Skeletal muscle satellite cell (primary cell): Measurements from ENCODE around the gene DNASE2B.
A peak's percentile ranks its signal among the peaks of the same experiment; 100 is the strongest.

ENCODE experiments used
- H3K27me3 ChIP-seq: 2 replicates; pipeline ENCODE4 v1.7.0; 2013; ENCODE audit warnings: low read length; ENCODE audit not compliant: control insufficient read depth, insufficient read depth
- H3K36me3 ChIP-seq: 2 replicates; pipeline ENCODE4 v1.7.0; 2013; ENCODE audit warnings: mild to moderate bottlenecking, control low read depth, low read length; ENCODE audit not compliant: insufficient read depth
- H3K4me1 ChIP-seq: 2 replicates; pipeline ENCODE4 v1.7.0; 2013; ENCODE audit warnings: low read length; ENCODE audit not compliant: control insufficient read depth, insufficient read depth
- H3K4me2 ChIP-seq: 2 replicates; pipeline ENCODE4 v1.7.0; 2013; ENCODE audit warnings: mild to moderate bottlenecking, low read length
- H3K4me3 ChIP-seq: 2 replicates; pipeline ENCODE4 v1.7.0; 2013; ENCODE audit warnings: low read length
- H3K9ac ChIP-seq: 2 replicates; pipeline ENCODE4 v1.7.0; 2013; ENCODE audit warnings: mild to moderate bottlenecking, low read depth, low read length, moderate library complexity
- H3K9me3 ChIP-seq: replicated peaks from 2 replicates; pipeline ENCODE4 v1.7.0; 2013; ENCODE audit warnings: mild to moderate bottlenecking, control low read depth, low read length

DNASE2B gene

DNA sequence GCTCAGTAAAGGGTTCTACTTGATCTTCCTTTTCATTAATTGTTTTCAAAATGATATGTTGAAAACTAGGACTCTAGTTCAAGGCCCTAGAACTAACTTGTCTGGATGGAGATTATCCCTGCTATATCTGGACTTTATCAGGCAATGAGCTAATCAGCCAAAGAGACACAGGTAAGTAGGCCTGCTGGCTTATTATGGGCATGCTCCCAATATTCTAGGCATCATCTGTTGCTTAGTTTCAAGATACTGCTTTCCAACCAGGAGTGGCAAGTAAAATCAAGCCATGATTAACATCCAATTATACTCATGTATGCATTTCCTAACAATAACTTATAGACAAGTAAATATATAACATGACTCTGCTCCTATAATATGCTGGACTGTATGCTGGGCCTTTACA is 4.2 kb downstream of the DNASE2B start:
- Histone ChIP-seq H3K4me1 (peaks cover 5% of the 10 kb centered on the region), H3K4me3 (no peak overlapping the region), H3K9ac (no peak overlapping the region), H3K9me3 (no peaks in the 10 kb centered on the region), H3K36me3 (no peaks in the 10 kb centered on the region), H3K4me2 (no peak overlapping the region), H3K27me3 (no peaks in the 10 kb centered on the region)

DNA sequence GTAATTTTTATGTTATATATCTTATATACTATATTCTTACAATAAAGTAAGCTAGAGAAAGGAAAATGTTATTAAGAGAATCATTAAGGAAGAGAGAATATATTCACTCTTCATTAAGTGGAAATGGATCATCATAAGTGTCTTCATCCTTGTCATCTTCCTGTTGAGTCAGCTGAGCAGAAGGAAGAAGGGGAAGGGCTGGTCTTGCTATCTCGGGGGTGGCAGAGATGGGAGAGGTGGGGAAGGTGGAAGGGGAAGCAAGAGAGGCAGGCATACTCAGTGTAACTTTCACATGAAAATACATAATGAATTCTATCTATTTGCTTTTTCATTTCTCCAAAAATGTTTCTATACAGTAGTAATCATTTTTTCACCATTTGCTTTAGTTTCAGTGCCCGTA is 5.1 kb downstream of the DNASE2B start:
- H3K36me3 ChIP-seq: no peaks in the 10 kb centered on the region
- no peak overlapping the region for H3K4me3 ChIP-seq
- peaks cover 10% of the 10 kb centered on the region for H3K4me1 ChIP-seq
- H3K9me3 ChIP-seq: no peaks in the 10 kb centered on the region
- no peak overlapping the region for H3K4me2 ChIP-seq
- H3K9ac ChIP-seq: no peak overlapping the region
- H3K27me3 ChIP-seq: no peaks in the 10 kb centered on the region

DNA sequence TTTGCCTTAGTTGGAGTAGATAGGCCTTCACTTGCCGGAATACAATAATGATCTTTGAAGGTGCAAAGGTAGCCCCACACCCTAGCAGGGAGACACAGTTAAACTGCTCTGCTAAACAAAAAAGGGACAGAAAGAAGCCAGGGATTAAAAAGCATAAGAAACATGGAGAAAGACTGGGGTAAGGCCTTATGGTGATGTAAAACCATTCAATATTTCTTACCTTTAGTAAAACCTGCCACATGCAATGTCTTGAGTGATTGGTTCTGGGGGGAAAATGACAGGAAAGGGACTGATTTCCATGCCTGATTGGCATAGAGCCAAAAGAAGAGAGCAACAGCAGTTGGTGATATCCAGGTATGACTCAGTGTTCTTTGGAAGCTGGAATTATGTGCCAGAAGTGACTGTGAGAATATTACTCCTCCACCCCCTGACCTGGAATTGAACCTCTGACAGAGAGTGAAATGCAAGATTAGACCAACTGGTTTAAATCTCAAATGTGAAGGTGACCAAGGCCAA is 8.1 kb downstream of the DNASE2B start:
- no peaks in the 10 kb centered on the region for H3K36me3 ChIP-seq
- no peaks in the 10 kb centered on the region for H3K27me3 ChIP-seq
- no peak overlapping the region for H3K4me2 ChIP-seq
- H3K9ac ChIP-seq: no peak overlapping the region
- H3K4me1 ChIP-seq: peaks cover 10% of the 10 kb centered on the region
- no peaks in the 10 kb centered on the region for H3K9me3 ChIP-seq
- no peak overlapping the region for H3K4me3 ChIP-seq

DNA sequence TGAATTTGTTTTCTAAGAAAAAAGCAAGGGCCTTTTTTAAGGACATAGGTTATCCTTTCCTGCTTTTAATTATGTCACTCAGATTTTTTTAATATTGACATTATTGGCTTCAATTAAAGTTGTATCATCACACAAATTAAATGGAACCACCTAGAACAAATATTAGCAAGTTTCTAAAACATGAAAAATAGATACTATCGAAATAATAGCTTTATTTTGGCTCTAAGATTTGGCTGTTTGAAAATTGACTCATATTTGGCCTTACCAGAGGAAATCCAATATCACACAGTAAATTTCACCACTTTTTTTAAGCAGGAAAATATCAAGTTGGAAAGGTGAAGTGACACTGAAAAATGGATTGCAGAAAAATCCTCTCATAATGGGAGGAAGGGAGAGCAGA is 9.2 kb downstream of the DNASE2B start:
- no peaks in the 10 kb centered on the region for H3K36me3 ChIP-seq
- H3K27me3 ChIP-seq: no peaks in the 10 kb centered on the region
- peak overlapping the region; percentile 40 for H3K4me2 ChIP-seq
- H3K9ac ChIP-seq: no peak overlapping the region
- H3K9me3 ChIP-seq: no peaks in the 10 kb centered on the region
- H3K4me1 ChIP-seq: peaks cover 13% of the 10 kb centered on the region
- no peak overlapping the region for H3K4me3 ChIP-seq

DNA sequence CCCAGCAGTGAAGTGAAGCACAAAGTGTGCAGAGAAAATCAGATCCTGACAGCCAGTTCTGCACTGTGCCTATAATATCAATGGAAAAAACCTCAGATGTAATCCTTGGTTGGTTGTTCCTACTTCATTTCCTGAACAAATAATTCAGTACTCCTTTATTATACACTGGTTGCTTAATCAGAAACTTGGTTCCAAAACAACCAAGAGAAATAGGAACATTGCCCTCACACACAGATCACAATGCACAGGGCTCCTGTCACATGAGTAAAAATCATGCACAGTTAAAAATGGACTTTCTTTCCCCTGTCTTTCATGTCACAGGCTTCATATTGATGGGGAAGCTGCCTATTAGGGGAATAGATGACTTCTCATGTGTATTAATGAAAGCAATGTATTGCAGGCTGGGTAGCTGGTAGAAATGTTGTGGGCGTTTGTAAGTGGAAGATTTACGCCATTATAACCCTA is 9.7 kb downstream of the DNASE2B start:
- no peaks in the 10 kb centered on the region for H3K9me3 ChIP-seq
- no peaks in the 10 kb centered on the region for H3K27me3 ChIP-seq
- H3K36me3 ChIP-seq: no peaks in the 10 kb centered on the region
- peak overlapping the region; percentile 40 for H3K4me2 ChIP-seq
- H3K4me3 ChIP-seq: no peak overlapping the region
- peaks cover 17% of the 10 kb centered on the region for H3K4me1 ChIP-seq
- H3K9ac ChIP-seq: no peak overlapping the region

DNA sequence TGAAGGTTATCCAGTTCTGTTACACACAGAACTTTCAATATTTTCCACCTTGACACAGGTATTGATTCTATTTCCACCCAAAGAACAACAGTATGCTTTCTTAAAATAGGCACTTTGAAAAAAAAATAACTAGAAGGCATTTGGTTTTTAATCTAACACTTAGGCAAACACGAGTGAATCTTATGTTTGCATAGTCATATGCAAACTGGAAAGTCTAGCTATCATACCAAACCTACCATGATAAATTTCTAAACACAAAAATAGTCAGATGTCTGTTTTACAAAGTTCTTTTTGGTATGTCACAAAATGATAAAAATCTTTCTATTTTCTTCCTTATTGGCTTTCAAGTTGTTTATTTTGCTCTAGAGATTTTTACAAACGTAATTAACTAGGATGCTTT is 11.6 kb downstream of the DNASE2B start:
- no peaks in the 10 kb centered on the region for H3K36me3 ChIP-seq
- H3K9me3 ChIP-seq: no peaks in the 10 kb centered on the region
- no peak overlapping the region for H3K4me2 ChIP-seq
- no peaks in the 10 kb centered on the region for H3K27me3 ChIP-seq
- no peak overlapping the region for H3K9ac ChIP-seq
- peaks cover 18% of the 10 kb centered on the region for H3K4me1 ChIP-seq
- no peak overlapping the region for H3K4me3 ChIP-seq

DNA sequence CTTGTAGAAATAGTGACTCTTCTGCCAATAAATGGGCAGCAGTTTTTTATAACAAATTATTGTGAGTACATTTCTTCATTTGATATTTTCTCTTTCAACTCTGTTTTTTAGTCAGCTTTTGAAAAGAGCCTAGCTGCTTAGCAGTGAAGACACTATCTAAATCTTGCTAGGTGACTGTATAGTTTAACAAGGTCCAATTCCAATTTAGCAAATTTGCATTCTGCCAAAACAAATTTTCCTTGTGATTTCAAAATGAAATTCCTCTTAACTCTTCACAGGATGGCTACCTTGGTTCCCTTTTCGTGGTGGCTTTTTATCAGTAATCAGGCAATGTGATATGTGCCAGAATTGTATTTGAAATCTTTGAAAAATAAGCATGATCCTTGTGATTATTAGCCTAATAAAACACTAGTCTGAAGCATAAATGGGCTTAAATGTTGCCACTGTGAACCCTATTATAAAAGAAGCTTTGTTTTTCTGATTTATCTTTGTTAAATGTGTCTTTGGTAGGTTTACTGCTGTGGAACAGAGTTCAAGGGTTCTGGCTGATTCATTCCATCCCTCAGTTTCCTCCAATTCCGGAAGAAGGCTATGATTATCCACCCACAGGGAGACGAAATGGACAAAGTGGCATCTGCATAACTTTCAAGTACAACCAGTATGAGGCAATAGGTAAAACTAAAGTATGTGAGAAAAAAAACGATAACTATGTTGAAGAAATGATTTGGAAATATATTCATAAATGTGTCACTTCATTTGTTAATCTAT is 12.2 kb downstream of the DNASE2B start:
- Histone ChIP-seq H3K4me2 (no peak overlapping the region), H3K4me3 (no peak overlapping the region), H3K27me3 (no peaks in the 10 kb centered on the region), H3K9ac (no peak overlapping the region), H3K4me1 (peaks cover 22% of the 10 kb centered on the region), H3K9me3 (no peaks in the 10 kb centered on the region), H3K36me3 (no peaks in the 10 kb centered on the region)

DNA sequence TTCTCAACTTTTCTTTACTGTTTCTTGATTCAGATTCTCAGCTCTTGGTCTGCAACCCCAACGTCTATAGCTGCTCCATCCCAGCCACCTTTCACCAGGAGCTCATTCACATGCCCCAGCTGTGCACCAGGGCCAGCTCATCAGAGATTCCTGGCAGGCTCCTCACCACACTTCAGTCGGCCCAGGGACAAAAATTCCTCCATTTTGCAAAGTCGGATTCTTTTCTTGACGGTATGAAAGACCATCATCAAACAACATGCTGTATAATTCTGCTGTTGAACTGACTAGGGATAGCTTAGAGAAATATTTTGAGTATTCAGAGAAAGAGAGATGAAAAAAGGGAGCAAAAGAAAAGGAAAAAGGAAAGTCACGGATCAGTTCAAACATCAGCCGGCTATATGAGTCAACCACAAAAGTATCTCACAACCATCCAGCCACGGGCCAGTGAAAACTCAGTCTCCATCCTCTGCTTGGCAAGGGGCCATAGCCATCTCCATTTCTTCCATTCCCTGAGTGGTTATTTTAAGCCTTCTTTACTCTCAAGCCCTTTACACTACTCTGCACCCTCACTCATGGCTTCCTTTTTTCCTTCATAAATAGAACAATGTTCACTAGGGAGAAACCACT is 14.1 kb downstream of the DNASE2B start:
- peak overlapping the region; percentile 43 for H3K4me3 ChIP-seq

DNA sequence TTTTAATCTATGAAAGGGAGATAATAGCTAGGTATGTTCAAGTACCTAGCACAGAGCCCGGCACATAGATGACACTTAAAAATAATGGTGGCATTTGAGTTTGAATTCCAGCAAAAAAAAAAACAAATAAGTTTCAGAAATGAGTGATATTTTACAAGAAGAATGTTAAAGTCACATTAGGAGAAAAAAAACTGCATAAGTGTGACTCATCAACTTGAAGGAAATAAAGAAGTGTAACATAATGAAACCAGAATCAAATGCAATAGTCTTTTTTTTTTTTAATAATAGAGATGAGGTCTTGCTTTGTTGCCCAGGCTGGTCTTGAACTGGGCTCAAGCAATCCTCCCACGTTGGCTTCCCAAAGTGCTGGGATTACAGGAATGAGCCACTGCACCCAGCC is 17.1 kb downstream of the DNASE2B start:
- H3K4me3 ChIP-seq: no peak overlapping the region
- no peaks in the 10 kb centered on the region for H3K9me3 ChIP-seq
- no peaks in the 10 kb centered on the region for H3K27me3 ChIP-seq

More for the DNA sequence above, 14.1 kb downstream of the DNASE2B start:
- peak overlapping the region; percentile 60 for H3K4me2 ChIP-seq
- peaks cover 18% of the 10 kb centered on the region for H3K4me1 ChIP-seq
- H3K36me3 ChIP-seq: no peaks in the 10 kb centered on the region
- H3K9ac ChIP-seq: peak overlapping the region; percentile 12
- H3K27me3 ChIP-seq: no peaks in the 10 kb centered on the region
- no peaks in the 10 kb centered on the region for H3K9me3 ChIP-seq

DNA sequence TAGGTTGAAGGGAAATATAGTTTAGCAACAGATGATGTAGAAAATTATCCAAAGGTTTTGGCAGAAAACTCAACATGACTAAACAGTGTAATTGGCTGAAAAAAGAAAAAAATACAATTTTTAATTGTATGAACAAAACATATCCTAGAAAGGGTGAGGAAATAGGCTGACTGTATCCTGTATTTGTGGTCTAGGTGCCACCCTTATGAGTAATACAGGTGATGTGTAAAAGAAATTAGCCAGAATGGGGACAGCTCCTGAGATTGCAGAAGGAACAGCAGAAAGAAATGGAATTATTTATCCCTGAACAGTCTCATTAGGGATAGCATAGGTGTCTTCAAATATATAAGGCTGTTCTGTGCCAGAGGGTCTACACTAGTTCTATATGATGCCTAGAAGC is 24.6 kb downstream of the DNASE2B start:
- no peaks in the 10 kb centered on the region for H3K4me1 ChIP-seq
- H3K36me3 ChIP-seq: no peaks in the 10 kb centered on the region
- H3K9me3 ChIP-seq: no peaks in the 10 kb centered on the region
- no peak overlapping the region for H3K4me3 ChIP-seq
- no peaks in the 10 kb centered on the region for H3K27me3 ChIP-seq
- no peak overlapping the region for H3K4me2 ChIP-seq
- H3K9ac ChIP-seq: no peak overlapping the region

More for the DNA sequence above, 17.1 kb downstream of the DNASE2B start:
- peaks cover 12% of the 10 kb centered on the region for H3K4me1 ChIP-seq
- H3K36me3 ChIP-seq: no peaks in the 10 kb centered on the region
- H3K4me2 ChIP-seq: no peak overlapping the region
- H3K9ac ChIP-seq: no peak overlapping the region

DNA sequence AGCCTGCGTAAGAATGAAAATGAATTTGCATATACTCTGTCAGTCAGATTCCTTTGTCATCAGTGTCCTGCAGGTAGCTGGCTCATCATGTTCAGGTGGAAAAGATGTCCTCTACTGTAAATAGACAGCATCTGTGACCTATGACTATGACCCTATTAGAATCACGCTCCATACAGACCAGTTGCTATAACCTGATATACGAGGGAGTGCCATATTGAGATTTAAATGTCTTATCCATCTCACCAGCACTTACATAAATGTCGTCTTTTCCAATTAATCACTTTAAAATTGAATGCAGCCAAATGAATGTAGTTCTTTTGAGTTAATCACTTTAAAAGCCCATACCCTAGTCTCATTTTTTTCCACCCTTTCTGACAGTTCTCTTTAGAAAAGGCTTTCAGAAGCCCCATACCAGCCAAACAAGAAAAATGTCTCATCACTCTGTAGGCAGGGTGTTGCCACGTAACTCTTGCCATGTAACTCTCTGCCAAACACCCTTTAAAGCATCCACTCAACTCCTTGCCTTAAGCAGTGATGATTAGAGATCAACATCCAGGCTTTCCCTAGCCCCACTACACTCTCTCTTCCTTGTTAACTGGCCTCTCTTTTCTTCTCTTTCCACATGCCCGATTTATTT is 26.3 kb downstream of the DNASE2B start:
- Histone ChIP-seq H3K4me2 (no peak overlapping the region), H3K9ac (no peak overlapping the region), H3K36me3 (no peaks in the 10 kb centered on the region), H3K27me3 (no peaks in the 10 kb centered on the region), H3K4me1 (no peaks in the 10 kb centered on the region), H3K9me3 (no peaks in the 10 kb centered on the region), H3K4me3 (no peak overlapping the region)
